Measurements from ENCODE around the gene LRMDA.

LRMDA gene

DNA sequence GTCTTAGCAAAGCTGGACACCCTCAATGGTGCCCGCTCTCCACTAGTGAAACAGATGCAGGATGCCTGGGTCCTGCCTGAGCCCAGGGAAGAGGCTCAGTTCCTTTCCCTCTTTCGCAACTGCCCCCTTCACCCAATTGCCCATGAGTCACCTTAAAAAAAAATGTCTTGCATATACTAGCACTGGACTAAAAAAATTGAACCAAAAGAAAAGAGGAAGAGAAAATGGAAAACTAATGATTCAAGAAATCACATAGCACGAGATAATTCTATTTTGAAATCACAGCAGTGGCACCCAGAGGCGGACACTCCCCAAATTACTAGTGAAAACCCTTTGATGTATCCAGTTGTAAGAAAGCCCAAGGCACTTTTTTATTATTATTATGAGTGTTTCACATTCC lies 972.5 kb downstream of the LRMDA start:
- H3K9me3 ChIP-seq (ENCODE audit: control insufficient read depth, insufficient read depth, low read depth, low read length) = no peaks in the 10 kb centered on the region
- ChIA-PET POLR2A (no interaction called here), CTCF (no interaction called here)
- no peaks in the 10 kb centered on the region for H3K4me1 ChIP-seq (ENCODE audit: control insufficient read depth, insufficient read depth, low read length)
- H3K27ac ChIP-seq (ENCODE audit: extremely low read depth, low read depth, low read length) = no peak overlapping the region
- H3K4me3 ChIP-seq (ENCODE audit: low read depth, low read length) = no peak overlapping the region
- no peak for TF ChIP-seq HOXD13 (CRISPR knock-in tag; IDR thresholded peaks at IDR 0.05; ENCODE audit: borderline replicate concordance)
- no peak for TF ChIP-seq ZNF785 (tag by site-specific recombination; IDR thresholded peaks at IDR 0.05)
- no peak for TF ChIP-seq ZBTB17 (tag by site-specific recombination; IDR thresholded peaks at IDR 0.05)
- no peak for TF ChIP-seq ZNF350 (tag by site-specific recombination; IDR thresholded peaks at IDR 0.05)
- TF ChIP-seq BCL11B (tag by site-specific recombination; IDR thresholded peaks at IDR 0.05; ENCODE audit: low read depth) = no peak
- TF ChIP-seq, protein P1, sequence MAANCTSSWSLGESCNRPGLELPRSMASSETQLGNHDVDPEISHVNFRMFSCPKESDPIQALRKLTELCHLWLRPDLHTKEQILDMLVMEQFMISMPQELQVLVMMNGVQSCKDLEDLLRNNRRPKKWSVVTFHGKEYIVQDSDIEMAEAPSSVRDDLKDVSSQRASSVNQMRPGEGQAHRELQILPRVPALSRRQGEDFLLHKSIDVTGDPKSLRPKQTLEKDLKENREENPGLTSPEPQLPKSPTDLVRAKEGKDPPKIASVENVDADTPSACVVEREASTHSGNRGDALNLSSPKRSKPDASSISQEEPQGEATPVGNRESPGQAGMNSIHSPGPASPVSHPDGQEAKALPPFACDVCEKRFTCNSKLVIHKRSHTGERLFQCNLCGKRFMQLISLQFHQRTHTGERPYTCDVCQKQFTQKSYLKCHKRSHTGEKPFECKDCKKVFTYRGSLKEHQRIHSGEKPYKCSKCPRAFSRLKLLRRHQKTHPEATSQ (tag by site-specific recombination; IDR thresholded peaks at IDR 0.05) = no peak
- TF ChIP-seq ZNF140 (tag by site-specific recombination; IDR thresholded peaks at IDR 0.05) = no peak
- TF ChIP-seq ZNF341 (tag by site-specific recombination; IDR thresholded peaks at IDR 0.05; ENCODE audit: low read depth) = no peak
- TF ChIP-seq ZFP37 (tag by site-specific recombination; IDR thresholded peaks at IDR 0.05) = no peak
- TF ChIP-seq SALL2 (tag by site-specific recombination; IDR thresholded peaks at IDR 0.05; ENCODE audit: borderline replicate concordance) = no peak
- TF ChIP-seq, protein P2, sequence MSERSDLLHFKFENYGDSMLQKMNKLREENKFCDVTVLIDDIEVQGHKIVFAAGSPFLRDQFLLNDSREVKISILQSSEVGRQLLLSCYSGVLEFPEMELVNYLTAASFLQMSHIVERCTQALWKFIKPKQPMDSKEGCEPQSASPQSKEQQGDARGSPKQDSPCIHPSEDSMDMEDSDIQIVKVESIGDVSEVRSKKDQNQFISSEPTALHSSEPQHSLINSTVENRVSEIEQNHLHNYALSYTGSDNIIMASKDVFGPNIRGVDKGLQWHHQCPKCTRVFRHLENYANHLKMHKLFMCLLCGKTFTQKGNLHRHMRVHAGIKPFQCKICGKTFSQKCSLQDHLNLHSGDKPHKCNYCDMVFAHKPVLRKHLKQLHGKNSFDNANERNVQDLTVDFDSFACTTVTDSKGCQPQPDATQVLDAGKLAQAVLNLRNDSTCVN (tag by site-specific recombination; optimal IDR thresholded peaks at IDR 0.05) = no peak
- no peak for TF ChIP-seq SP2 (tag by site-specific recombination; IDR thresholded peaks at IDR 0.05)
- no peak for TF ChIP-seq ZNF324 (tag by site-specific recombination; IDR thresholded peaks at IDR 0.05)
- TF ChIP-seq GLI2 (tag by site-specific recombination; IDR thresholded peaks at IDR 0.05; ENCODE audit: borderline replicate concordance, low read depth) = no peak
- TF ChIP-seq, protein P3, sequence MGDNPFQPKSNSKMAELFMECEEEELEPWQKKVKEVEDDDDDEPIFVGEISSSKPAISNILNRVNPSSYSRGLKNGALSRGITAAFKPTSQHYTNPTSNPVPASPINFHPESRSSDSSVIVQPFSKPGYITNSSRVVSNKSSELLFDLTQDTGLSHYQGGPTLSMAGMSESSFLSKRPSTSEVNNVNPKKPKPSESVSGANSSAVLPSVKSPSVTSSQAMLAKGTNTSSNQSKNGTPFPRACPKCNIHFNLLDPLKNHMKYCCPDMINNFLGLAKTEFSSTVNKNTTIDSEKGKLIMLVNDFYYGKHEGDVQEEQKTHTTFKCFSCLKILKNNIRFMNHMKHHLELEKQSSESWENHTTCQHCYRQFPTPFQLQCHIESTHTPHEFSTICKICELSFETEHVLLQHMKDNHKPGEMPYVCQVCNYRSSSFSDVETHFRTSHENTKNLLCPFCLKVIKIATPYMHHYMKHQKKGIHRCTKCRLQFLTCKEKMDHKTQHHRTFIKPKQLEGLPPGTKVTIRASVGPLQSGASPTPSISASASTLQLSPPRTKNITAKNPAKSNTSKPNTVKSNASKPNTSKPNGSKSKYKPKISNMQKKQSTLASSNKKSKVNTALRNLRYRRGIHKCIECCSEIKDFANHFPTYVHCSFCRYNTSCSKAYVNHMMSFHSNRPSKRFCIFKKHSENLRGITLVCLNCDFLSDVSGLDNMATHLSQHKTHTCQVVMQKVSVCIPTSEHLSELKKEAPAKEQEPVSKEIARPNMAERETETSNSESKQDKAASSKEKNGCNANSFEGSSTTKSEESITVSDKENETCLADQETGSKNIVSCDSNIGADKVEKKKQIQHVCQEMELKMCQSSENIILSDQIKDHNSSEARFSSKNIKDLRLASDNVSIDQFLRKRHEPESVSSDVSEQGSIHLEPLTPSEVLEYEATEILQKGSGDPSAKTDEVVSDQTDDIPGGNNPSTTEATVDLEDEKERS (tag by site-specific recombination; IDR thresholded peaks at IDR 0.05) = no peak
- TF ChIP-seq ZNF660 (tag by site-specific recombination; IDR thresholded peaks at IDR 0.05) = no peak
- no peak for TF ChIP-seq ZNF248 (tag by site-specific recombination; IDR thresholded peaks at IDR 0.05)
- TF ChIP-seq, protein P4, sequence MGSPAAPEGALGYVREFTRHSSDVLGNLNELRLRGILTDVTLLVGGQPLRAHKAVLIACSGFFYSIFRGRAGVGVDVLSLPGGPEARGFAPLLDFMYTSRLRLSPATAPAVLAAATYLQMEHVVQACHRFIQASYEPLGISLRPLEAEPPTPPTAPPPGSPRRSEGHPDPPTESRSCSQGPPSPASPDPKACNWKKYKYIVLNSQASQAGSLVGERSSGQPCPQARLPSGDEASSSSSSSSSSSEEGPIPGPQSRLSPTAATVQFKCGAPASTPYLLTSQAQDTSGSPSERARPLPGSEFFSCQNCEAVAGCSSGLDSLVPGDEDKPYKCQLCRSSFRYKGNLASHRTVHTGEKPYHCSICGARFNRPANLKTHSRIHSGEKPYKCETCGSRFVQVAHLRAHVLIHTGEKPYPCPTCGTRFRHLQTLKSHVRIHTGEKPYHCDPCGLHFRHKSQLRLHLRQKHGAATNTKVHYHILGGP (tag by site-specific recombination; IDR thresholded peaks at IDR 0.05) = no peak
- no peak for TF ChIP-seq GFI1B (tag by site-specific recombination; IDR thresholded peaks at IDR 0.05)
- no peak for TF ChIP-seq ZXDB (tag by site-specific recombination; IDR thresholded peaks at IDR 0.05)
- H3K36me3 ChIP-seq (ENCODE audit: control insufficient read depth in 2 of 2, insufficient read depth in 1 of 2, low read length in 2 of 2) = no peaks in the 10 kb centered on the region

DNA sequence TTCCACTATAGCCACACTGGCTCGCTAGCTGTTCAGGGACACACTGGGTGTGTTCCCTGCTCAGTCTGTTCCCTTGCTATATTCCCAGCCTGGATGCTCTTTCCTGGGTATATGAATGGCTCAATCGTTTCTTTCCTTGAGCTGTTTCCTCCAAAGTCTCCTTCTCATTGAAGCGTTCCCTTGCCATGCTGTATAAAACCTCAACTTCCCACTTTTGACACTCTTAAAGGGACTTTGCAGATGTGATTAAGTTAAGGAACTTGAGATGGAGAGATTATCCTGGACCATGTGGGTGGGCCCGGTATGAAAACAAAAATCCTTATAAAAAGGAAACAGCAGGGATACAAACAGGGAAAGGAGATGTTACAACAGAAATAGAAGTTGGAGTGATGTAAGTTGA lies 973.1 kb downstream of the LRMDA start:
- H3K4me3 ChIP-seq (ENCODE audit: low read depth, low read length) = no peak overlapping the region
- POLR2A ChIA-PET = no interaction called here
- no peaks in the 10 kb centered on the region for H3K4me1 ChIP-seq (ENCODE audit: control insufficient read depth, insufficient read depth, low read length)
- TF ChIP-seq, protein P5, sequence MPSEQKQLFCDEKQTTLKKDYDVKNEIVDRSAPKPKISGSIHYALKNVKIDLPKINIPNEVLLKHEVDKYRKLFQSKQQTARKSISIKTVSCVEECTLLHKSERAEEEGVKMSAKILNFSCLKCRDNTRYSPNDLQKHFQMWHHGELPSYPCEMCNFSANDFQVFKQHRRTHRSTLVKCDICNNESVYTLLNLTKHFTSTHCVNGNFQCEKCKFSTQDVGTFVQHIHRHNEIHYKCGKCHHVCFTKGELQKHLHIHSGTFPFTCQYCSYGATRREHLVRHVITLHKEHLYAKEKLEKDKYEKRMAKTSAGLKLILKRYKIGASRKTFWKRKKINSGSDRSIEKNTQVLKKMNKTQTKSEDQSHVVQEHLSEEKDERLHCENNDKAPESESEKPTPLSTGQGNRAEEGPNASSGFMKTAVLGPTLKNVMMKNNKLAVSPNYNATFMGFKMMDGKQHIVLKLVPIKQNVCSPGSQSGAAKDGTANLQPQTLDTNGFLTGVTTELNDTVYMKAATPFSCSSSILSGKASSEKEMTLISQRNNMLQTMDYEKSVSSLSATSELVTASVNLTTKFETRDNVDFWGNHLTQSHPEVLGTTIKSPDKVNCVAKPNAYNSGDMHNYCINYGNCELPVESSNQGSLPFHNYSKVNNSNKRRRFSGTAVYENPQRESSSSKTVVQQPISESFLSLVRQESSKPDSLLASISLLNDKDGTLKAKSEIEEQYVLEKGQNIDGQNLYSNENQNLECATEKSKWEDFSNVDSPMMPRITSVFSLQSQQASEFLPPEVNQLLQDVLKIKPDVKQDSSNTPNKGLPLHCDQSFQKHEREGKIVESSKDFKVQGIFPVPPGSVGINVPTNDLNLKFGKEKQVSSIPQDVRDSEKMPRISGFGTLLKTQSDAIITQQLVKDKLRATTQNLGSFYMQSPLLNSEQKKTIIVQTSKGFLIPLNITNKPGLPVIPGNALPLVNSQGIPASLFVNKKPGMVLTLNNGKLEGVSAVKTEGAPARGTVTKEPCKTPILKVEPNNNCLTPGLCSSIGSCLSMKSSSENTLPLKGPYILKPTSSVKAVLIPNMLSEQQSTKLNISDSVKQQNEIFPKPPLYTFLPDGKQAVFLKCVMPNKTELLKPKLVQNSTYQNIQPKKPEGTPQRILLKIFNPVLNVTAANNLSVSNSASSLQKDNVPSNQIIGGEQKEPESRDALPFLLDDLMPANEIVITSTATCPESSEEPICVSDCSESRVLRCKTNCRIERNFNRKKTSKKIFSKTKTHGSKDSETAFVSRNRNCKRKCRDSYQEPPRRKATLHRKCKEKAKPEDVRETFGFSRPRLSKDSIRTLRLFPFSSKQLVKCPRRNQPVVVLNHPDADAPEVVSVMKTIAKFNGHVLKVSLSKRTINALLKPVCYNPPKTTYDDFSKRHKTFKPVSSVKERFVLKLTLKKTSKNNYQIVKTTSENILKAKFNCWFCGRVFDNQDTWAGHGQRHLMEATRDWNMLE (tag by site-specific recombination; conservative IDR thresholded peaks at IDR 0.05; ENCODE audit: low read depth) = no peak
- TF ChIP-seq SALL2 (tag by site-specific recombination; IDR thresholded peaks at IDR 0.05; ENCODE audit: borderline replicate concordance) (no peak), ZBTB8A (tag by site-specific recombination; IDR thresholded peaks at IDR 0.05) (no peak), ZNF174 (tag by site-specific recombination; IDR thresholded peaks at IDR 0.05) (no peak)
- TF ChIP-seq, protein P6, sequence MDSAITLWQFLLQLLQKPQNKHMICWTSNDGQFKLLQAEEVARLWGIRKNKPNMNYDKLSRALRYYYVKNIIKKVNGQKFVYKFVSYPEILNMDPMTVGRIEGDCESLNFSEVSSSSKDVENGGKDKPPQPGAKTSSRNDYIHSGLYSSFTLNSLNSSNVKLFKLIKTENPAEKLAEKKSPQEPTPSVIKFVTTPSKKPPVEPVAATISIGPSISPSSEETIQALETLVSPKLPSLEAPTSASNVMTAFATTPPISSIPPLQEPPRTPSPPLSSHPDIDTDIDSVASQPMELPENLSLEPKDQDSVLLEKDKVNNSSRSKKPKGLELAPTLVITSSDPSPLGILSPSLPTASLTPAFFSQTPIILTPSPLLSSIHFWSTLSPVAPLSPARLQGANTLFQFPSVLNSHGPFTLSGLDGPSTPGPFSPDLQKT (IDR thresholded peaks at IDR 0.05; ENCODE audit: borderline replicate concordance, low read depth, low read length) = no peak

More for the DNA sequence above, 973.1 kb downstream of the LRMDA start:
- no peaks in the 10 kb centered on the region for H3K36me3 ChIP-seq (ENCODE audit: control insufficient read depth in 2 of 2, insufficient read depth in 1 of 2, low read length in 2 of 2)
- CTCF ChIA-PET = no interaction called here
- no peak overlapping the region for H3K27ac ChIP-seq (ENCODE audit: extremely low read depth, low read depth, low read length)
- H3K9me3 ChIP-seq (ENCODE audit: control insufficient read depth, insufficient read depth, low read depth, low read length) = no peaks in the 10 kb centered on the region
